Measurements from ENCODE around the gene HSD17B3.

- TF ChIP-seq CTCF (IDR thresholded peaks at IDR 0.05; ENCODE audit: insufficient read depth, low read length, poor library complexity, severe bottlenecking) (no peak), EZH2phosphoT487 (conservative IDR thresholded peaks at IDR 0.05; ENCODE audit: low read length) (no peak)
Measured at GRCh38 chr9:96281641-96282040, 20.3 kb downstream of the HSD17B3 start.

Data from SU-DHL-6 (cell line).